CD14-positive monocyte (primary cell): ENCODE measurements around the gene BMPER. TPM values are rescaled to one million over a fixed set of nuclear protein-coding genes. Genes with fewer than 3 reads are reported as not detected.

Source experiments
- DNase-seq, 3 donors: peaks; one replicate each; pipeline ENCODE4 v3.0.0-alpha.2; 2011 to 2022
- H2AFZ ChIP-seq: 2 replicates; pipeline ENCODE4 v1.6.0; 2012; ENCODE audit warnings: mild to moderate bottlenecking, low read depth, low read length, inconsistent platforms; ENCODE audit not compliant: insufficient read depth, poor library complexity, severe bottlenecking
- H3K27ac ChIP-seq, 2 donors: 1 replicate in 1 of 2; 2 replicates in 1 of 2; pipeline ENCODE4 v1.5.1; 2012 to 2013; ENCODE audit warnings: low read length in 2 of 2, control low read depth in 1 of 2, inconsistent platforms in 1 of 2, low read depth in 1 of 2, mild to moderate bottlenecking in 1 of 2
- H3K27me3 ChIP-seq, 2 donors: one replicate each; pipeline versions ENCODE4 v1.6.0 to v1.6.1; 2011 to 2013; ENCODE audit warnings: low read length in 2 of 2; ENCODE audit not compliant: control insufficient read depth in 2 of 2, insufficient read depth in 2 of 2
- H3K36me3 ChIP-seq, 2 donors: replicated peaks in 1 of 2; 1 replicate in 1 of 2; 2 replicates in 1 of 2; pipeline versions ENCODE4 v1.5.1 to v1.6.1; 2012 to 2013; ENCODE audit warnings: low read length in 2 of 2, control low read depth in 1 of 2, inconsistent platforms in 1 of 2, mild to moderate bottlenecking in 1 of 2; ENCODE audit not compliant: insufficient read depth in 2 of 2, control insufficient read depth in 1 of 2
- H3K4me1 ChIP-seq, 2 donors: 1 replicate in 1 of 2; 2 replicates in 1 of 2; pipeline versions ENCODE4 v1.5.1 to v1.6.1; 2012 to 2013; ENCODE audit warnings: low read length in 2 of 2, control low read depth in 1 of 2, inconsistent platforms in 1 of 2, mild to moderate bottlenecking in 1 of 2, moderate library complexity in 1 of 2; ENCODE audit not compliant: insufficient read depth in 2 of 2, control insufficient read depth in 1 of 2
- H3K4me2 ChIP-seq: replicated peaks from 2 replicates; pipeline ENCODE3; 2012; ENCODE audit warnings: low read length, moderate library complexity, mild to moderate bottlenecking; ENCODE audit not compliant: poor library complexity, severe bottlenecking; ENCODE audit errors: extremely low read depth
- H3K4me3 ChIP-seq, 3 experiments: fragments of 200-600 bp in 1 of 3; sonication (generic) in 1 of 3; replicated peaks in 1 of 3; 1 replicate in 2 of 3; 2 replicates in 1 of 3; pipeline ENCODE4 v1.5.1; 2011 to 2013; ENCODE audit warnings: low read length in 3 of 3, mild to moderate bottlenecking in 3 of 3, control low read depth in 2 of 3, low read depth in 2 of 3, inconsistent platforms in 1 of 3, moderate library complexity in 1 of 3
- H3K79me2 ChIP-seq: 2 replicates; pipeline ENCODE4 v1.6.0; 2012; ENCODE audit warnings: mild to moderate bottlenecking, control low read depth, inconsistent platforms, low read length, moderate library complexity; ENCODE audit not compliant: insufficient read depth
- H3K9ac ChIP-seq: 2 replicates; pipeline ENCODE4 v1.6.0; 2017; ENCODE audit warnings: low read length, mild to moderate bottlenecking; ENCODE audit not compliant: insufficient read depth, poor library complexity, severe bottlenecking
- H3K9me3 ChIP-seq, 2 donors: replicated peaks in 1 of 2; 1 replicate in 1 of 2; 2 replicates in 1 of 2; pipeline versions ENCODE4 v1.5.1 to v1.6.1; 2012 to 2013; ENCODE audit warnings: low read length in 2 of 2, control low read depth in 1 of 2; ENCODE audit not compliant: control insufficient read depth in 1 of 2, insufficient read depth in 1 of 2
- H4K20me1 ChIP-seq: 2 replicates; pipeline ENCODE4 v1.6.0; 2012; ENCODE audit warnings: mild to moderate bottlenecking, low read length, control low read depth, moderate library complexity; ENCODE audit not compliant: insufficient read depth
- H3K27ac Mint-ChIP-seq, 7 donors: one replicate each; pipeline ENCODE4 v1.8.0; 2020; ENCODE audit warnings: mild to moderate bottlenecking in 7 of 7, mixed read lengths in 7 of 7, moderate library complexity in 6 of 7, inconsistent platforms in 2 of 7
- H3K27me3 Mint-ChIP-seq, 3 donors: one replicate each; pipeline ENCODE4 v1.8.0; 2021 to 2022; ENCODE audit warnings: low read depth in 3 of 3, mild to moderate bottlenecking in 3 of 3, mixed read lengths in 3 of 3, moderate library complexity in 3 of 3, inconsistent platforms in 1 of 3
- H3K36me3 Mint-ChIP-seq, 2 donors: one replicate each; pipeline ENCODE4 v1.8.0; 2020; ENCODE audit warnings: mixed read lengths in 2 of 2, inconsistent platforms in 1 of 2, mild to moderate bottlenecking in 1 of 2
- H3K4me1 Mint-ChIP-seq: one replicate; pipeline ENCODE4 v1.8.0; 2020; ENCODE audit warnings: mild to moderate bottlenecking, mixed read lengths
- H3K4me3 Mint-ChIP-seq, 2 donors: one replicate each; pipeline ENCODE4 v1.8.0; 2020; ENCODE audit warnings: mild to moderate bottlenecking in 2 of 2, mixed read lengths in 2 of 2, moderate library complexity in 1 of 2
- H3K9me3 Mint-ChIP-seq, 7 donors: one replicate each; pipeline ENCODE4 v1.8.0; 2020 to 2022; ENCODE audit warnings: mixed read lengths in 7 of 7, mild to moderate bottlenecking in 6 of 7, moderate library complexity in 6 of 7, inconsistent platforms in 2 of 7
- CTCF ChIP-seq: fragments of 200-600 bp; IDR thresholded peaks from one replicate; pipeline ENCODE4 v1.8.0; 2022; ENCODE audit warnings: antibody characterized with exemption, mild to moderate bottlenecking
- WGBS: methylation state at CpG from one replicate; pipeline ENCODE4 v1.1.5; 2013; ENCODE audit warnings: missing lambda C conversion rate; ENCODE audit not compliant: insufficient coverage; 5-methylcytosine and 5-hydroxymethylcytosine counted together
- intact Hi-C, 2 donors: fragments of 100-400 bp; cut with micrococcal nuclease; formaldehyde crosslinking; loops; one replicate each; pipeline versions ENCODE4 v1.15.0 to v1.15.1; 2023
- polyA plus RNA-seq, 3 donors: library from polyadenylated mRNA; depleted of rRNA in 1 of 3; unstranded in 2 of 3; stranded (reverse) in 1 of 3; fragments of 300-500 nt in 2 of 3; fragments of >200 nt in 1 of 3; fragmentation: Illumina TruSeq in 2 of 3; gene quantifications; 1 replicate in 2 of 3; 2 replicates in 1 of 3; pipeline ENCODE4 v1.2.3, GENCODE V29; 2012 to 2021

Gene BMPER
- polyA plus RNA-seq, 3 donors, result not detected

GRCh38 chr7:34036051-34036920 lies 130.9 kb downstream of the BMPER start:
- WGBS, result 78% methylated on average over 4 of the region's 8 CpGs
- Histone ChIP-seq H3K79me2 (no peaks in the 10 kb centered on the region), H3K4me2 (no peak overlapping the region)

More at GRCh38 chr7:34036051-34036920, 130.9 kb downstream of the BMPER start:
- Mint-ChIP-seq H3K4me1 (no peaks in the 10 kb centered on the region), H3K9me3 (peaks cover 0 to 4% (median 3%) of the 10 kb centered on the region in 7 donors), H3K4me3 (no peak overlapping the region), H3K36me3 (no peaks in the 10 kb centered on the region), H3K27me3 (peaks cover 0 to 2% (median 1%) of the 10 kb centered on the region in 3 donors), H3K27ac (no peak overlapping the region)
- Histone ChIP-seq H3K4me3 (no peak overlapping the region), H2AFZ (no peak overlapping the region), H4K20me1 (no peaks in the 10 kb centered on the region), H3K36me3 (no peaks in the 10 kb centered on the region), H3K27ac (no peak overlapping the region), H3K9me3 (peaks cover 0 to 3% of the 10 kb centered on the region in 2 donors), H3K27me3 (no peaks in the 10 kb centered on the region), H3K4me1 (no peaks in the 10 kb centered on the region), H3K9ac (no peak overlapping the region)
- no peak for TF ChIP-seq CTCF
- intact Hi-C loops, result no loop called here
- no peak for DNase-seq
